ENCODE measurements around the gene IL5RA. TPM values are rescaled to one million over a fixed set of nuclear protein-coding genes. Genes with fewer than 3 reads are reported as not detected.

IL5RA gene
- total RNA-seq, 1 donor, result not detected

DNA sequence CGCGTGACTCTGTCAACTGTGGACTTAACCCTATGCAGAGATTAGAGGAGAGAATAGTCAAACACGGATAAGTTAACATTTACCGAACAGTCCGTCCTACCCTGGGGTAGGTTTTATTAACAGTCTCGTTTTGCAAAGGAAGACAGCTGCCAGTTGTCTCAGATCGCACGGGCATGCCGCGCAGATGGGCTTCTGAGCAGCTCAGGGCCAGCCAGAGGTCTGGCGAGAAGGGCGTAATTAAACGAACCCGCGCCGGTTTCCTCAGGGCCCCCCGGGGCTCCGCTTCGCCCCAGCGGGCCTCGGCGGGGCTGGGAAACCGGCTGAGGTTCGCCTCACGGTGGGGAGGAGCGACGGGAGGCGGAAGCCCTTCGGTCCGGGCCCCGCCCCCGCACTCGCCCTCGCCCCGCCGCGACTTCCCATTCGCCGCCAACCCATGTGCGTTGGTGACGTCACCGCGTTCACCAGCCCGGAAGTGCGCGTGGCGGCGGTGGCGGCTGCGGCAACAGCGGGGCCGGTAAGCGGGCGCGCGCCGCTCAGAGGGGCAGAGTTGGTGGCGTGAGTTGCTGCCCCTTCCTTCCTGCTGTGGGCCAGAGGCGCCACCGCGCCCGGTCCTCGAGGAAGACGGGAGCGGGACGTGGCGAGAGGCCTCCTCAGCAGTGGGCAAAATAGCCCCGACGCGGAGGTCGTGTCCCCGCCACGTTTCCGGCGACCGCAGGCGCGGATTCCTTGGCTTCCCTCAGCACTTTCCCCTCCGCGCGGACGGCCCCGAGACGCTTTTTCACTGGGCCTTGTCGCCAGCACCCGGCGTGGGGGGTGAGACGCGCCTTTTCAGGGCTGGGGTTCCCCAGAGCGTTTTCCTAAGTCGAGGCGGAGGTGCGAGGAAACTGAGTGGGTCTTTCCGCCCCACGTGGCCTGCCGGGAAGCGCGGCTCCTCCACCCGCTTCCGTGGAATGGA lies 16.6 kb upstream of the IL5RA start, which contains the start of gene TRNT1:
TSS of gene TRNT1 (plus strand) at position 464 of the 955 bp plus-strand sequence. CDS start 2,101 bp downstream, outside the sequence.
- TF ChIP-seq, protein P1, sequence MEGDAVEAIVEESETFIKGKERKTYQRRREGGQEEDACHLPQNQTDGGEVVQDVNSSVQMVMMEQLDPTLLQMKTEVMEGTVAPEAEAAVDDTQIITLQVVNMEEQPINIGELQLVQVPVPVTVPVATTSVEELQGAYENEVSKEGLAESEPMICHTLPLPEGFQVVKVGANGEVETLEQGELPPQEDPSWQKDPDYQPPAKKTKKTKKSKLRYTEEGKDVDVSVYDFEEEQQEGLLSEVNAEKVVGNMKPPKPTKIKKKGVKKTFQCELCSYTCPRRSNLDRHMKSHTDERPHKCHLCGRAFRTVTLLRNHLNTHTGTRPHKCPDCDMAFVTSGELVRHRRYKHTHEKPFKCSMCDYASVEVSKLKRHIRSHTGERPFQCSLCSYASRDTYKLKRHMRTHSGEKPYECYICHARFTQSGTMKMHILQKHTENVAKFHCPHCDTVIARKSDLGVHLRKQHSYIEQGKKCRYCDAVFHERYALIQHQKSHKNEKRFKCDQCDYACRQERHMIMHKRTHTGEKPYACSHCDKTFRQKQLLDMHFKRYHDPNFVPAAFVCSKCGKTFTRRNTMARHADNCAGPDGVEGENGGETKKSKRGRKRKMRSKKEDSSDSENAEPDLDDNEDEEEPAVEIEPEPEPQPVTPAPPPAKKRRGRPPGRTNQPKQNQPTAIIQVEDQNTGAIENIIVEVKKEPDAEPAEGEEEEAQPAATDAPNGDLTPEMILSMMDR (IDR thresholded peaks at IDR 0.05; ENCODE audit: insufficient read depth, low read depth, low read length), result no peak
- DNase-seq (ENCODE audit: low read depth), result peak; percentile 96
- peak within 1 kb of the TSS; percentile 94 for H3K4me3 ChIP-seq (ENCODE audit: low read depth, low read length)

DNA sequence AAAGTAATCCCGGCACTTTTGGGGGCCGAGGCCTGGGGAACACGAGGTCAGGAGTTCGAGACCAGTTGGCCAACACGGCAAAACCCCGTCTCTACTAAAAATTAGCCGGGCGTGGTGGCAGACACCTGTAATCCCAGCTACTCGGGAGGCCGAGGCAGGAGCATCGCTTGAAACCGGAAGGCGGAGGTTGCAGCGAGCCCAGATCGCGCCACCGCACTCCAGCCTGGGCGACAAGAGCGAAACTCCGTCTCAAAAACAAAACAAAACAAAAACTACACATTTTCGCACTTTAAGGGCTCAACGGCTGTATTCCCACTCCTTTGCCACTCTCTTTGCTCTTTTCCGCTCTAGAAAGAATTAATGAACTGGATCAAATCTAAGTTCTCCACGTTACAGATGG lies 15.8 kb upstream of the IL5RA start:
- peak overlapping the region; percentile 94 for H3K4me3 ChIP-seq (ENCODE audit: low read depth, low read length)
- TF ChIP-seq, protein P1 (IDR thresholded peaks at IDR 0.05; ENCODE audit: insufficient read depth, low read depth, low read length), result no peak
- no peak for DNase-seq (ENCODE audit: low read depth)

DNA sequence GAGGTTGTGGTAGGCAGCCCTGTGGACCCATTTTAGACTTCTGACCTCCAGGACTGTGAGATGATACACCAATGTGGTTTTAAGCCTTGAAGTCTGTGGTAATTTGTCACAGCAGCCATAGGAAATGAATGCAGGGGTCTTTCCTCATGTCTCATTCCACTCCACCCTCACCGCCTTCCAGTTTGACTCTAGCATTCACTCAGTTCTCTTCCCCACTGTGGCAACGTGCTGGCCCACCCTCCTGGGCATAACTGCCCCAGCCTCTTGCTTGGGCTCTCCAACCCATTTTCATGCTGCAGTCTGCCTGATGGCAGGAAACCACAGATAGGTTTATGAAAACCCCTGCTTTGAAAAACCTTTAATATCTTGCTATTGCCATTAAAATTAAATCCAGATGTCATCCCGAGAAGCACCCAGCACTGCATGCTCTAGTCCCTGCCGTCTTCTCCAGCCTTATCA lies 9.2 kb upstream of the IL5RA start:
- no peak for DNase-seq (ENCODE audit: low read depth)
- TF ChIP-seq, protein P1 (IDR thresholded peaks at IDR 0.05; ENCODE audit: insufficient read depth, low read depth, low read length), result no peak

DNA sequence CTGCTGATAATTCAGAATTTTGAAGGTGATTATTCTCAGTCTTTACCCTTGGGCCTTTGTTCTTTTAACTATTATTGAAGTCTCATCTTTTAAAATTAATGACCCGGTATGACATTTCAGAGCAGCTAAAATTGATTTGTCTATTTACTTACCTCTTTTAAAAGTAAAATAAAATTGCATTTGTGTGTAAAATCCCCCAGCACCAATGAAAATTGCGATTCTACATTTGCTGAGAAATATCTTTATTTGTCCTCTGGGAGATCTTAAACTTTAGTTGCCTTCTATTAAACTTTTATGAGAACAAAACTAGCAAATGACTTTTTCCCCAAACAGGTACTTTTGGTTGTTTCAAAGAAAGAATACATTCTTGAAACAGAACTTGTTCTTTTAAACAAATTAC lies 7.5 kb upstream of the IL5RA start:
- H3K4me3 ChIP-seq (ENCODE audit: low read depth, low read length), result no peak overlapping the region
- DNase-seq (ENCODE audit: low read depth), result no peak

More for the DNA sequence above, 9.2 kb upstream of the IL5RA start:
- H3K4me3 ChIP-seq (ENCODE audit: low read depth, low read length), result no peak overlapping the region

DNA sequence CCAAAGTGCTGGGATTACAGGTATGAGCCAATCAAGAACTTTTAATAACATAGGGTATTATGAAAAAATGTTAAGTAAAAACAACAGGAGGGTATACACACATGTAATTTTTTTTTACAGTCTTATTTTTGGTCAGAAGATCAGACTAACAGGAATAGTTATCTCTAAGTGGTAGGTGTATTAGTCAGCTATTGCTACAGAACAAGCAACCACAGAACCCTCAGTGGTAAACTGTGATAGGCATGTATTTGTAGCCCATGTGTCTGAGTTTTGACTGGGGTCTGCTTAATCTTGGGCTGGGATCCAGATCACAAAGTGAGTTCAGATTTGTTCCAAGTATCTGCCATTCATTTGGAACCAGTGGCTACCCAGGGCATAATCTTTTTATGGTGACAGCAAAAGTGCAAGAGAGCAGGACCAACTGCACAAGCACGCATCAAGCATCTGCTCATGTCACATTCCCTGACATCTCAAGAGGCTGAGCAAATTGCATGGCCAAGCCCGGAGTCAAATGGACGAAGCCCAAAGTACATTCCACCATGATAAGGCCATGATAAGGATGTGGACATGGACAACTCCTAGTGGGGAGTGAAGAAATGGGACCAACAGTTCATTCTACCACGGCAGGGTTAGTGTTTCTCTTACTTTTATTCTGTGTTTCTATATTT lies 3.0 kb upstream of the IL5RA start:
- no peak overlapping the region for H3K4me3 ChIP-seq (ENCODE audit: low read depth, low read length)
- TF ChIP-seq, protein P1 (IDR thresholded peaks at IDR 0.05; ENCODE audit: insufficient read depth, low read depth, low read length), result no peak
- no peak for DNase-seq (ENCODE audit: low read depth)

More for the DNA sequence above, 7.5 kb upstream of the IL5RA start:
- TF ChIP-seq, protein P1 (IDR thresholded peaks at IDR 0.05; ENCODE audit: insufficient read depth, low read depth, low read length), result no peak

DNA sequence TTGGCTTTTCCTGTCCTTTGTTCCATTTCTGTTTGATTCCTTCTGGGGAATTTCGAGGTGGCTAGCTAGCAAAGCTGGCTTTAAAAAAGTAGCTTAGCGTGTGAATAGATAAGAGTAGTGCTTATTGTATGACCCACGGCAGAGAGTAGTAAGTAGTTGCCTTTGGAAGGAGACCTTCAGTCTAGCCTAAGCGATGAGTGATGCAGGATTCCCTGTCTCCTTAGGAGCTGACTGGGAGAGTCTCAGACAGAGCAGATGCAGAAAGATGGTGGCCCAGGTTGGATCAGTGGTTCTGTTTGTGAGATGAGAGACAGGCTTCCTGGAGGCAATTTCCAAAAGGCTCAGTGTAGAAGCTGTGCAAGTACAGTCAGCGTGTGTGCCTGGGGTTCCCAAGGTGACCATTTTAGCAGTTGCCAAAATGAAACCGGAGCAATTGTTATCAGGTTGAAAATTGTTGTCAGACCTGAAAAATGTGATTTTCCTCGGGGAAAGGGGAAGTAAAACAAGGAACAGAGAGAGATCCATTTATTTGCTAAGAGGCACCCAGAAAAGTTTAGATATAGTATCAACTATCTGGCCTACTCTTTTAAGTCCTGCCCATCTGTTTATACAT lies 681 bp upstream of the IL5RA start:
- H3K4me3 ChIP-seq (ENCODE audit: low read depth, low read length), result no peak overlapping the region
- DNase-seq (ENCODE audit: low read depth), result no peak
- TF ChIP-seq, protein P1 (IDR thresholded peaks at IDR 0.05; ENCODE audit: insufficient read depth, low read depth, low read length), result no peak

All from fibroblast of villous mesenchyme (primary cell).